ENCODE measurements around the gene SEC24A.
"Not testable (repeated sequence)": the region's sequence is repeated elsewhere in the genome, so short reads cannot be mapped to it uniquely, and the experiment has no call there.

Gene SEC24A

DNA sequence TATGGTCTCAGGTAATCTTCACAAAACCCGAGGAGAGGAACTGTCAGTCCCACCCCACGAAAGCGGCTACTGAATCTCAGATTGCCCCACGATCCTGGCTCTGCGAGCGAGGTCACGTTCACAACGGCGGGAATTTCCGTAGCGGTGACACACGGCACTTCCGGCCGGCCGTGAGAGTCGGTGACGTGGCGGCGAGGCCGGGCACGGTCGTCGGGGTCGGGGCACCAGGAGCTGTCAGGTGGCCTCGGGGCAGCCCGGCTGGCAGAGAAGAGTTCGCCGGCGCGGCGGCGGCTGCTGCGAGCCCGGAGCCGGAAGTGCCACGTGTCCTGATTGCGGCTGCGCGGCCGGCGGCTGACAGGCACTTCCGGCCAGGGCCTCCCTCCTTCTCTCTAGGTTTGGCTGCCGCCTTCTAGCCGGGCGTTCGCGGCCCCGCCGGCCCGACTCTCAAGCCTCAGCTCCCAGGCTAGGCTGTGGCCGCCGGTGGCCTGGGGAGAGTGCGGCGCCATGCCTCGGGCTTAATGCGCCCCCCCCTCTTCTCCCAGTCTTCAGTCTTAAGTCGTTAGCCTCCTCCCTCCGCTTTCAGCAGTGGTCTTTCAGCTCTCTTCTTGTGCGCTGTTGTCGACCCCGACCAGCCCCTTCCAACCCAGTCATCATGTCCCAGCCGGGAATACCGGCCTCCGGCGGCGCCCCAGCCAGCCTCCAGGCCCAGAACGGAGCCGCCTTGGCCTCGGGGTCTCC lies at the start of gene SEC24A:
SEC24A (plus strand) TSS at position 361 of the 738 bp plus-strand sequence; CDS start at position 653, 292 bp downstream.
- no peak for DNase-seq

DNA sequence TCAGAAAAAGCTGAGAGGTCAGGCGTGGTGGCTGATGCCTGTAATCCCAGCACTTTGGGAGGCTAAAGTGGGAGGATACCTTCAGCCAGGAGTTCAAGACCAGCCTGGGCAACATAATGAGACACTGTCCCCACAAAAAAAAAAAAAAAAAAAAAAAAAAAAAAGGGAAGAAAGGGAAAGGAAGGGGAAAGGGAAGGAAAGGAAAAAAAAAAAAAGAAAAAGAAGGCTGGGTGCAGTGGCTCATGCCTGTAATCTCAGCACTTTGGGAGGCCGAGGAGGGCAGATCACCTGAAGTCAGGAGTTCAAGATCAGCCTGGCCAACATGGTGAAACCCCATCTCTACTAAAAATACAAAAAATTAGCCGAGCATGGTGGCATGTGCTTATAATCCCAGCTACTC lies 48.8 kb upstream of the SEC24A start:
- DNase-seq, result not testable (repeated sequence)

DNA sequence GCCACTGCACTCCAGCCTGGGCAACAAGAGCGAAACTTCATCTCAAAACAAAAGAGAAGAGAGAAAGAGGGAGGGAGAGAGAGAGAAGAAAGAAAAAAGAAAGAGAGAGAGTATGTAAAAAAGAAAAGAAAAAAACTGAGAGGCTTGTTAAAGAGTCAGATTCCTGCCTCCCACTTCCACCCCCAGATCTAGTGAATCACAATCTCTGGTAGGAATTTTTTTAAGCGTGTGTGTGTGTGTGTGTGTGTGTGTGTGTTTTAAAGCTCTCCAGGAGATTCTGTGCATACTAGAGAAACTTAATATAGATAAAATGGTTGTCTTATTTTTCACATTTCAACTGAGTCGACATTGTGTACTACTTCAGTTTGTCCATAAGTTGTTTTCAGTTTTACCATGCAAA lies 48.0 kb upstream of the SEC24A start:
- no peak for DNase-seq

DNA sequence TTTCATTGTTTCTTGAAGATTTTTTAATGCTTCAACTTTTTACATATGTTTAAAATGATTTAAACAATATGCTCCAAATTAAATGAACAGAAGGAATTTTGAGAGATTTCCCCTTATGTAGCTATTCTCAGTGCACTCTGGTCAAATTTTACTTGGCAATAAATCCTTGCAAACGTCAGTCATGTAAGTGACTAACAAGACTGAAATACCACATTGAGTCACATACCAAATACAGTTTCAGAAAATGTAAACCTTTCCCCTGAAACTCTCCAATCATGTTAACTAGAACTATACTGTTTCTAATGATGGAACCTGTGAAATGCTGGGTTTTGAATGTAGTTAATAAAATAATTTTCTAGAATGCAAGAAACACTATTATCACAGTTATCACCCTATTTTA lies 45.5 kb upstream of the SEC24A start:
- DNase-seq, result no peak

DNA sequence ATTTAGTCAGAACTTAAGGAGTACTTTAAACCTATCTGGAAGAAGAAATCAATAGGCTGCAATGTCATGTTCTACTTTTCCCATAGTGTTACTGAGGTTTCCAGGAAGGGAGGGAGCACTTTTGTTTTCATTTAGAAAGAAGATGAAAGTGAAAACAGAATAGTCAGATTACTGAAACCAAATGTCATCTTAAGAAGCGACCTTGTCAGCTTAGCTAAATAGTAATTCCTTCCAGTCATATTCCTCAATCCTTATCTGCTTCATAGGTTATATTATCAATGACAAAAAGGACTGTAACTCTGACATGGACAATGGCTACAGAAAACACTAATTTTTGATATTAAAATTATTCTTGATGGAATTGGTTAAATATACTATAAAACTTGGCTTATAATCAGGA lies 43.7 kb upstream of the SEC24A start:
- no peak for DNase-seq

DNA sequence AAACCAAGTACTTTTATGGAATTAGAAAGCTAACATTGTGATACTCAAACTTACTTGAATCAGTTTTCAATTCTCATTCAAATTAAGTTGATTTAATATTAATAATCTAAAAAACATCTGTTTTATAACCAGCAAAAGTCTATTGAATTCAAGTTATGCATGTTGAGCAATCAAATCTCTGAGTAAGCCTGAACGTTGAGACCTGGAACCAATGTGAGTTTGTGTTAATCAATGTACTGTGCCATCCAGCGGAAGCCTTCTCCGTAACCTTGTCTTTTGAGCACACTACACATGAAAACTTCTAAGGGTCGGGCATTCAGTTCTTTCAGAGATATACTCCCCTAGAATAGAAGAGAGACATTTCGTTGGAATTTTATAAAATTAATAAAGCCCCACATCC lies 41.9 kb upstream of the SEC24A start:
- DNase-seq, result no peak

DNA sequence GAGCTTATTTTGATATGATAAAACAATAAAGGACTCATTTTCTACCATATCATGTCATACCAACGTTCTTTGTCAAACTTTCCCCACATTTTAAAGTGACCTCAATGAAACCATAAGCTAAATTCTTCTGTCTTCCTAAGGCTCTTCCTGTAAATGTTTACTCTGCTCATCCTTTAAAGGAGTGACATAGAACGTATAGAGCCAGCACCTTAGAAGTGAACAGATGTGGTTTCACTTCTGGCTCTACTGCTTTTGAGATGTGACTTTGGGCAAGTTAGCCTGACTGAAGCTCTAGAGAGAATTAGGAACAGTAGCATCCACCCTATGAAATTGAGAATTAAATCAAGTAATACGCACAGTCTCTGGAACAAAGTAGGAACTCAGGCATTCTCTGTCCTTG lies 40.0 kb upstream of the SEC24A start:
- no peak for DNase-seq

DNA sequence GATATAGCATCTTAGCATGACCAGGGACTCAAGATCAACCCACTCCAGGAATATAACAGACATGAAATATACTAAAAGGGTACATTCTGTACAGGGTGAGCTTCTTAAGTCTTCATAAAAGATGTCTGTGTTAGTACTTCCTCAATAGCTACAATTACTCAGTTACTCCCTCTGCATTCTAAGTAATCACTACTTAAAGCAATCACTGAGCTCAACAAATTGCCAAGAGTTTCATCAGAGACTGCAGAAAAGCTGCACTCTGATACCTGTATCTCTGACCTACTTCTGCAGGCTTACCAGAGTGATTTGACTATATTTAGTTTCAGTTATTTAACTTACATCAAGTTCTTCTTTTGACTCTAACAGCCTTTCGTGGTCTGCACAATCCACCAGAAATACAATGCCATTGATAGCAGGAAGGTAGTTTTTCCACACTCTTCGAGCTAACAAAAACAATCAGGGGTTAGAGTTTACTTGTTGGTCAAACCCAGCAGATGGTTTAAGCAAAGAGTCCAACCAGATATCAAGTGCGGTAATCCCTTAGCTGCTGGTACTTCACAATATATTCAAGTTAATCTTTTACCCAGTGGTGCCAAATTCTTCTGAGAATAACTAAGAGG lies 39.2 kb upstream of the SEC24A start:
- no peak for DNase-seq

DNA sequence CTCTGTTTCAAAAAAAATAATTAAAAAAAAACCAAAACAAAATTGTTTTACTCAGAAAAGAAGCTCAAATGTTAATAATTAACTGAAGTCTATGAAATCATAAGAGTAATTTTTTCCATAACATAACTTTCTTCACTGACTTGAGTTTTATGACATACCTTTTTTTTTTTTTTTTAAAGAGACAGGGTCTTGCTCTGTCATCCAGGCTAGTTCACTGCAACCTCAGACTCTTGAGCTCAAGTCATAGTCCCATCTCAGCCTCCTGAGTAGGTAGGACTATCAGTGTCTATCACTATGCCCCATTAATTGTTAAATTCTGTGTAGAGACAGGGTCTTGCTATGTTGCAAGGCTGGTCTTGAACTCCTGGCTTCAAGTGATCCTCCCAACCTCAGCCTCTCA lies 37.9 kb upstream of the SEC24A start:
- no peak for DNase-seq

DNA sequence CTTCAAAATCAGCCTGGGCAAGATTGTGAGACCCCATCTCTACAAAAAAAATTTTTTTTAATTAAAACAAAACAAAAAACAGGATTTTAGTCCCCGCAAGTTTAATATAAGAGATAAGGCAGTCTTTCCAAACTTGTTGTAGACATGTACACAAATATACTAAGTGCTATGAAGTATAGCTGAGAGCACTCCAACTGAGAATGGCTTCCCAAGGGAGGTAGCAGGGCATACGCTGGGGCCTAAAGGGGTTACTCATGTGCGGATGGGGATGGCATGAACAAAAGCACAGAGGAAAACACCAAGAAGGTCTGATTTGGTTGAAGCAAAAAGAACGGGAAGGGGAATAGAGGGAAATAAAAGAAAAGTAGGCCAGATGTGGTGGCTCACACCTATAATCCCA lies 37.1 kb upstream of the SEC24A start:
- no peak for DNase-seq

DNA sequence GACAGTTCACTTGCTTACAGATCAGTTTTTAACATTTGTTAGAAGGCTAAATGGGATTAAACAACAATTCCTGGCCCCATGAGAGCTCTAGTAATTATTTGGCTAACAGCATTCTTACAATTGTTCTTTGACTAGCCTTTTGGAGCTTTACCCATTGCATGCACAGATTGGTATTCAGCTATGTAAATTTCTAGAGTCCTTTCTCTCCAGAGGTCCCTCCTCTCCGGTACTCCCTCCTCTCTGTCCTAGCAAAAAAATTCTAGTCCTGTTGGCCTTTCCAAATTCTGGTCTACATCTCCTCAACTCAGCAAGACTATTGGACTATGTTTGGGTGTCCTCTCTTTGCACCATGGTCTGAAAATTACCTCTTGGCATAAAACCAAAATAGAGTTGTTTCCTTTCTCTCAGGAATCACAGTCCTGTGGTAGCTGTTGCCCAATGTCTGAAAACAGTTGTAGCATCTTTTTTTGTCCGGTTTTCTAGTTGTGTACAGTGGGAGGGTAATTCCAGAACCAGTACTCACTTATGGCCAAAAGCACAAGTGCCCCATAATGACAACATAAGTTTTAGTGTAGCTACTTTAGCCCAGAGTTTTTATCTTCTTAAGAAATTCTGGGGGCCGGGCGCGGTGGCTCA lies 34.0 kb upstream of the SEC24A start:
- no peak for DNase-seq

DNA sequence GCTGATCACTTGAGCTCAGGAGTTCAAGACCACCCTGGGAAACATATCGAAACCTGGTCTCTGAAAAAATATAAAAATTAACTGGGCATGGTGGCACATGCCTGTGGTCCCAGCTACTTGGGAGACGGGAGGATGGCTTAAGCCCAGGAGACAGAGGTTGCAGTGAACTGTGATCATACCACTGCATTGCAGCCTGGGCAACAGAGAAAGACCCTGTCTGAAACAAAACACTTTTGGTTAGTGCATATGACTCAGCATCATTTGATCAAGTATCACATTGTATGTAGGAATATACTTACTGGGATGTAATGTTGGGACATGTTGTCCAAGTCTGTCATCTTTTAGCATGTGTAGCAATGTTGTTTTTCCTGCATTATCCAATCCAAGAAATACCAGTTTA lies 28.0 kb upstream of the SEC24A start:
- no peak for DNase-seq

DNA sequence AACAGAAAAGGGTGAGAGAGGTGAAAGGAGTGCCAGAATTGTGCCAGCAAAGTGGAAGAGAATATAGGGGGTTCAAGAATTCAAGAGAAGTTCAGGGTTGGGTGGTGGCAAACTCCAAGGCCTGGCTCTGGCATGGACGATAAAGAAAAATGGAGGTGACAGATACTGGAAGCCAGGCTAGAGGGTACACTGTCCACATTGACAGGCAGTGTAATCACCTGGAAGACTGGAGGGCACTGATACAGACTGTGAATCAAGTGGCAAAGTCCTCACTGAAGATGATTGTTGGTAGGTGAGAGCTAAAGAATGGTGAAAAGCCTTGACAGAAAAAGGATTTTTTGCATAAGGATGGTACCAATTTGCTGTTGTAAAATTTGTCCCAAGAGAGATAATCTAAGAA lies 23.0 kb upstream of the SEC24A start:
- no peak for DNase-seq

DNA sequence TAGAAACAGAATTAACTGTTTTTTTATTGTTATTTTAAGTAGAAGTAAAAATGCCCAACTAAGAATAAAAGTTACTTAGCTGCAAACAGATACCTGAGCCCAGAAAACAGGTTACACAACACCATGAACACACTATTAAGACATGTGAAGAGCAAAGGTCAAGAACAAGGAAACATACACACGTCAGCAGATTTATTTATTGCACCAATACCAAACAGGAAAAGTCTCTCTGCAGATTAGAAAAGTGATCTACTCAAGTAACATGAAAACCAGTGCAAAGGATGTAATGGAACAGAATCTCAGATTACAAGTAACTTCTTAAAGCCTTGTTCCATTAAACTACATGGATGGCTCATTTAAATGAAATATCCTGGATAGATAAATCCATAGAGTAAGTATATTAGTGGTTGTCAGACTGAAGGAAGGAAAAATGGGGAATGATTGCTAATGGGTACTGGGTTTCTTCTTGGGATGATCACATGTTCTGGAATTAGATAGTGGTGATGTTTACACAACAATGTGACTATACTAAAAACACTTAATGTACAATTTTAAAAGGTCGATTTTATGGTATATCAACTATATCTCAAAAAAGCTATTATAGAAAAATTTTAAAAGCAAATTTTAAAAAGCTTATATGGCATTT lies 22.1 kb upstream of the SEC24A start:
- DNase-seq, result no peak

DNA sequence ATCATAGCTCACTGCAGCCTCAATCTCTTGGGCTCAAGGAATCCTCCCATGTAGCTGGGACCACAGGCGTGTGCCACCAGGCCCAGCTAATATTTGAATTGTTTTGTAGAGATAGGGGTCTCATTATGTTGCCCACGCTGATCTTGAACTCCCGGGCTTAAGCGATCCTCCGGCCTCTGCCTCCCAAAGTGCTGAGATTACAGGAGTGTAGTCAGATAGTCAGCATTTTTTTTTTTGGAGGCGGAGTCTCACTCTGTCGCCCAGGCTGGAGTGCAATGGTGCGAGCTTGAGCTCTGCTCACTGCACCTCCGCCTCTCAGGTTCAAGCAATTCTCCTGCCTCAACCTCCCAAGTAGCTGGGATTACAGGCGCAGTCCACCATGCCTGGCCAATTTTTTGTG lies 14.4 kb upstream of the SEC24A start:
- no peak for DNase-seq

DNA sequence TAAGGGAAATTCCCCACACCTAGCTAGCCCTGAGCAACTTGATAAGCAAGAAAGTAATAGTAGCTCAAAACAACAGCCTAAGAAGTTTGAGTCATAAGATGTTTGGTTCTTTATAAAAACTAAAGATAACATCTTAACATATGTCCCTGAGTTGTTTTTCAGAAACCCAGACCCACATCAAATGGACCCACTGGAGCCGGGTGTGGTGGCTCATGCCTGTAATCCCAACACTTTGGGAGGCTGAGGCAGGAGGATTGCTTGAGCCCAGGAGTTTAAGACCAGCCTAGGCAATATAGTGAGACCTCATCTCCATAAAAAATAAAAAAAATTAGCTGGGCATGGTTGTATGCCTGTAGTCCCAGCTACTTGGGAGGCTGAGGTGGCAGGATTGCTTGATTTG lies 13.2 kb upstream of the SEC24A start:
- DNase-seq, result not testable (repeated sequence)

DNA sequence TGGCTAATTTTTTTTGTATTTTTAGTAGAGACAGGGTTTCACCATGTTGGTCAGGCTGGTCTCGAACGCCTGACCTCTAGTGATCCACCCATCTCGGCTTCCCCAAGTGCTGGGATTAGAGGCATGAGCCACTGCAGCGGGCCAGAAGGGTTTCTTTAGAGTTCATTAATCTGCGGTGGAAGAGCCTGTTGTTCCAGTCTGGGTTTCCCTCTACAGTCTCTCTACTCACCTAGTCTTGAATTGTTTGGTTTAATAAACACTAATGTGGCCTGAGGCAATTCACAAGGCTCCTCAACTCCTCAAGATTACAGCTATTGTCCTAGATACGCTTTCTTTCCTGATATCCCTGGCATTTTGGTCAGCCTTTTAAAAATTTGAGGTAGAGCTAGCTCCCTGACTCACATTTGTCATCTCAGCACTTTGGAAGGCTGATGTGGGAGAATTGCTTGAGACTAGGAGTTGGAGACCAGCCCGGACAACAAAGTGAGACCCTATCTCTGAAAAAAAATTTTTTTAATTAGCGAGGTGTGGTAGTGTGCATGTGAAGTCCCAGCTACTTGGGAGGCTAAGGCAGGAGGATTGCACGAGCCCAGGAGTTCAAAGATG lies 11.4 kb upstream of the SEC24A start:
- DNase-seq, result no peak

DNA sequence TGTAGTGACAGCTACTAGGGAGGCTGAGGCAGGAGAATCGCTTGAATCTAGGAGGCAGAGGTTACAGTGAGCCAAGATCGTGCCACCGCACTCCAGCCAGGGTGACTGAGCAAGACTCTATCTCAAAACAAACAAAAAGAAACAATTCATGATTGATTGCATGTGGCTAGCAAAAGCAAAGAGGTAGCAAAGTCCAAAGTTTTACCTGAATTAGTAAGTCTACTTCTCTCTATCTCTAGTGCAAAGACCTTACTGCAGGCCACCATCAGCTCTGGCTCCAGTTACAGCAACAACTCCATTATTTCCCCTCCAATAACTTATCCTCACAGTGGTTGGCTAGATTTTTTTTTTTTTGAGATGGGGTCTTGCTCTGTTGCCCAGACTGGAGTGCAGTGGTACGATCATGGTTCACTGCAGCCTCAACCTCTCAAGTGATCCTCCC lies 9.8 kb upstream of the SEC24A start:
- no peak for DNase-seq

DNA sequence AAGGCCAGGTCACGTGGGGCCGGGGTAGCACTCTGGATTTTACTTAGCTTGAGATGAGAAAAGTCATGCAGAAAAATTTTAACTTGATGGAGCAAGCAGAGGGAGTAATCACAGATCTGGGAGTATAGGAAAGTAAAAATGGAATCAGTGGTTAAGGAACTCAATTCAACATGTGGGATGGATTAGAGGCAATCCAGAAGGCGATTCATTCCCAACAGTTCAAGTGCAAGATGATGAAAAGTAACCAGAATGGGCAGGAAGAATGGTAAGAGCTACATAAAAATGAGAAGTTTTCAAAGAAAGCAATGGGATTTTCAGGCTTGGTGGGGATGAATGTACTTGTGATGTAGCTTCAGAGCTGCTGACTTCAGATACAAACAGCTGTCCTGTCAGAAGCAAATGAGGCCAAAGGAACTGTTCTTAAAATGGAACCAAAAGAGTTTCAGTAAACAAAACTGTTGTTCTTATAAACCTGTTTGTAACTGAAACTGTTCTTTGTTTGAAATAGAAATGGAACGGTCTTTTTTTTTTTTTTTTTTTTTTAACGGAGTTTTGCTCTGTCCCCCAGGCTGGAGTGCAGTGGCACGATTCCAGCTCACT lies 5.6 kb upstream of the SEC24A start:
- no peak for DNase-seq

DNA sequence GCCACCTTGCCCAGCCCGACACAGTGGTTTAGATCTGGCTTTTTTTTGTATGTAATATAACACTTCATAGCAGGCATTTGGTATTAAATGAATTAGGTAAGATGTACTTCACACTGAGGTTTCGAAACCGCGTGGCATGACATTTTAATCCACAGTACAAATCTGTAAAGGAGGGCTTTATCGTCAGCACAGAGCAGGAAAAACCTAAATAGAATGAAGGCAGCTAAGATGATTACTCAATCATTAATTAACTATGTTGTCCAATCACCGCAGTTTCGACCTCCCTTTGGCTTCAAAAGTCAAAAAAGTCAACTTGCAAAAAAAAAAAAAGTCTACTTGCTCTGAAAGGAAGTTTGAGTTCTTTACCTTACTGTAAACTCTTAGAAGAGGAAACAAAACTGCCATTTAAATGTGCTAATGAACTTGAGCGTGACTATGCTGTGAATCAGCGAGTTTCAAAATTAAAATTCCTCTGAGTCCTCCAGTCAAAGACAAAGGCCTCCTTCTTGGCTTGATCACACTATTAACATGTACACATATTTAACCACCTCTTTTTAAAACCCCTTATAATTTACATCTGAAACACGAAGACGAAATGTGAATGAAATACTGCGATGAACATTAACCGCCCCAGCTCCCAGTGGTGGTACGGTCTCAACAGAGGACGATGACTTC lies 698 bp upstream of the SEC24A start:
- DNase-seq, result no peak

DNA sequence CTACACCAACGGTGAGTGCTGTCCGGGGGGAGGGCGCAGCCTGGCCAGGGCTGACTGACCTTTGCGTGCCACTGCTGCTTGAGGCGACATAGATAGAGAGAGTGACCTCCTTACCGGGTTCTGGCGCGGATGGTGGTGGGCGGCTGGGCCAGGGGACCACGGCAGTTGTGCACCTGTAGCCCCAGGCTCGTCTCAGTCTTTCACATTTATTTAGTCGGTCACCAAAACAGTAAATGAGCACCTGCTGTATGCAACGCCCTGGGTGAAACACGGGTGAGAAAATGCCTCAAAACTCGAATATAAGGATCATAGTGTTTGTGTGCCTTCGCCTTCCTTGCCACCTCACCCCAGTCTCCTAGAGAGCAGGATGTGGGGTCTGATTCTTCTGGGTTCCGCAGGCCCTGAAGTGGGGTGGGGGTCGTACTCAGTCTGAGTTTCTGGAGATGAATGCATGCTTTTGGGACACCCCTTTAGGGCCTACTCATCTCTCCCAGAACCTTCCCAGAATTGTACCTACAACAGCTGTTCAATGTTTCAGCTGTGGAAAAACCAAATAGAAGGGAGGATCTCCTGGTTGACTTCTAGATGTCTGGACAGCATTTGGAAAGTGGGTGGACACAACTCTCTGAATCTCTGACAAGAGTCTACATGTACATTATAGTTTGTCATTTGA lies 714 bp downstream of the SEC24A start:
- no peak for DNase-seq

DNA sequence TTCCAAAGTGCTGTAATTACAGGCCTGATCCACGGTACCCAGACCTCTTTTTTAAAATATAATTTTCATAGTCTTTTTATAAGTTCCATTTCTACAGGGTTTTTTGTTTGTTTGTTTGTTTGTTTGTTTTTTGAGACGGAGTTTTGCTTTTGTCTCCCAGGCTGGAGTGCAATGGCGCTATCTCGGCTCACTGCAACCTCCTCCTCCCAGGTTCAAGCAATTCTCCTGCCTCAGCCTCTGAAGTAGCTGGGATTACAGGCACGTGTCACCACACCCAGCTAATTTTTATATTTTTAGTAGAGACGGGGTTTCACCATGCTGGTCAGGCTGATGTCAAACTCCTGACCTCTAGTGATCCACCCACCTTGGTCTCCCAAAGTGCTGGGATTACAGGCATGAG lies 2.1 kb downstream of the SEC24A start:
- DNase-seq, result not testable (repeated sequence)

All from NCI-H187 treated with DMSO at 0.1 percent for 48 hours (cell line).